HL-60 (cell line): Measurements from ENCODE around the gene KBTBD3.

Experiments
- CTCF ChIP-seq: IDR thresholded peaks from one replicate; pipeline ENCODE4 v1.5.1; 2011; ENCODE audit warnings: low read length, control low read depth, inconsistent platforms; ENCODE audit not compliant: insufficient read depth
- GABPA ChIP-seq: IDR thresholded peaks from 2 replicates; pipeline ENCODE4 v1.6.1; 2012; ENCODE audit warnings: low read depth
- REST ChIP-seq: IDR thresholded peaks from 2 replicates; pipeline ENCODE4 v1.6.1; 2012; ENCODE audit warnings: low read depth; ENCODE audit not compliant: insufficient replicate concordance
- SPI1 ChIP-seq: IDR thresholded peaks from 2 replicates; pipeline ENCODE4 v1.6.1; 2012; ENCODE audit warnings: low read depth, mild to moderate bottlenecking, borderline replicate concordance

- no peak for TF ChIP-seq CTCF
- no peak for TF ChIP-seq REST
- TF ChIP-seq GABPA, result no peak
- no peak for TF ChIP-seq SPI1
Observed at GRCh38 chr11:106101370-106101769, 24.2 kb upstream of the KBTBD3 start.
